Measurements from ENCODE around the gene DLG1. TPM values are rescaled to one million over a fixed set of nuclear protein-coding genes. Genes with fewer than 3 reads are reported as not detected.

DLG1 gene
- total RNA-seq, 1 donor from 2014 or later = 62.1 TPM

DNA sequence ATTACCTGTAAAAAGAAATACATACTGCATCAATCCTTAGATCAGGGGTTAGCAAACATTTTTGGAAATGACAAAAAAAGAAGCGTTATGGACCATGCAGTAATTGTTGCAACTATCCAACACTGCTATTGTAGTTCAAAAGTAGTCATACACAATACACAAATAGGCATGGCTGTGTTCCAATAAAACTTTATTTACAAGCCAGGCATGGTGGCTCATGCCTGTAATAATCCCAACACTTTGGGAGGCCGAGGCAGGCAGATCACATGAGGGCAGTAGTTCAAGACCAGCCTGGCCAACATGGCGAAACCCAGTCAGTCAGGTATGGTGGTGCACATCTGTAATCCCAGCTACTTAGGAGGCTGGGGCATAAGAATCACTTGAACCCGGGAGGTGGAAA, 124.8 kb downstream of the DLG1 start:
- peaks cover 0 to under 1% (median 0%) of the 10 kb centered on the region in 3 donors for H3K4me1 ChIP-seq (ENCODE audit: control insufficient read depth in 3 of 3, insufficient read depth in 3 of 3, low read length in 3 of 3)
- H3K27ac ChIP-seq (ENCODE audit: low read depth, low read length) = no peak overlapping the region
- H3K4me3 ChIP-seq (ENCODE audit: low read length in 3 of 3) = no peak overlapping the region
- H3K36me3 ChIP-seq (ENCODE audit: control insufficient read depth in 3 of 3, insufficient read depth in 3 of 3, low read length in 3 of 3) = no peaks in the 10 kb centered on the region
- H3K9ac ChIP-seq (ENCODE audit: low read depth in 1 of 3, low read length in 3 of 3) = no peak overlapping the region
- no peaks in the 10 kb centered on the region for H3K27me3 ChIP-seq (ENCODE audit: control insufficient read depth in 3 of 3, insufficient read depth in 3 of 3, low read length in 3 of 3)
- H3K9me3 ChIP-seq (ENCODE audit: control insufficient read depth in 3 of 3, low read length in 3 of 3) = no peaks in the 10 kb centered on the region

DNA sequence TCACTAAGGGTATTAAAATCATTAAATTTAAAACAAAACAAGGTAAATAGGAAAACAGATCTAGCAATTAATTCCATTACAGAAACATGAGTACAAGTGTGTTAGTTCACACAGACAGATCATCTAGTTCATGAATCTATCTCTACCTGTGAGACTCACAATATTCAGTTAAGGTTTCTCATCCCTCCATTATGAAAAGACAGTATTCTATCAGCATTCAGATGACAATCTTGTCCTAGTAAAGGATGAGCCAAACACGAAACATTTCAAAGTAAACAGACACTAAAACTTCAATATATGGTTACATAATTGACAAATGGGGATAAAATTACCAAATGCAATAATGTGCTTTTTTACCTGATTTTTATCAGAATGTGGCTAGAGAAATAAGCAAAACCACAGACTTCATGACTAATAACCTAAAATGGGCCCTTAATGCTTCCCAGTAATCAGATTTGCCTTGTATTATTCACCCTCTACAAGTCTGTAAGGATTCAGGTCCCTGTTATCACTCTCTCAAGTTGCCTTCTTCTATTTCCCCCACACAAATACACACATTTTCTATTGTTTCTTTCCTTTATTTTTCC, 126.8 kb downstream of the DLG1 start:
- Histone ChIP-seq H3K27ac (ENCODE audit: low read depth, low read length) (no peak overlapping the region), H3K27me3 (ENCODE audit: control insufficient read depth in 3 of 3, insufficient read depth in 3 of 3, low read length in 3 of 3) (no peaks in the 10 kb centered on the region), H3K4me3 (ENCODE audit: low read length in 3 of 3) (no peak overlapping the region), H3K9ac (ENCODE audit: low read depth in 1 of 3, low read length in 3 of 3) (peak overlapping the region in 1 of 3 donors; percentile 4), H3K4me1 (ENCODE audit: control insufficient read depth in 3 of 3, insufficient read depth in 3 of 3, low read length in 3 of 3) (no peaks in the 10 kb centered on the region), H3K9me3 (ENCODE audit: control insufficient read depth in 3 of 3, low read length in 3 of 3) (no peaks in the 10 kb centered on the region), H3K36me3 (ENCODE audit: control insufficient read depth in 3 of 3, insufficient read depth in 3 of 3, low read length in 3 of 3) (no peaks in the 10 kb centered on the region)

DNA sequence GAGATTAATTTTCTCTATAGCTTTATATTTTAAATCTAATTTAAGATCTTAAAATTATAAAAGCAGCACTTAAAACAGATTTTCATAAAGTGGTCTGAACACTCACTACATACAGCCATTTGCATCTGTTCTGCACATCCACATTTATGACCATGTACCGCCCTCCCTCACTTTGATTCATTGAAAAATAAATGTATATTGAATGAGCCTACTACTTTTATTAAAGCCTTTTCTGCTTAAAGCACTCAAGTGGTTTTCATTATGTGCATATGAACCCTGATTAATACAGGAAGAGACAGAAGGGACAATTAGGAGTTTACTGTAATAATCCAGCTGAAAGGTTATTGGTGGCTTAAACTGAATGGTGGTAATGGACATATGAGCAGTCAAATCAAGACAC, 129.4 kb downstream of the DLG1 start:
- no peak overlapping the region for H3K4me3 ChIP-seq (ENCODE audit: low read length in 3 of 3)
- peaks cover 0 to 2% (median 0%) of the 10 kb centered on the region in 3 donors for H3K36me3 ChIP-seq (ENCODE audit: control insufficient read depth in 3 of 3, insufficient read depth in 3 of 3, low read length in 3 of 3)
- no peak overlapping the region for H3K27ac ChIP-seq (ENCODE audit: low read depth, low read length)
- H3K4me1 ChIP-seq (ENCODE audit: control insufficient read depth in 3 of 3, insufficient read depth in 3 of 3, low read length in 3 of 3) = peaks cover 0 to 3% (median 0%) of the 10 kb centered on the region in 3 donors
- H3K9me3 ChIP-seq (ENCODE audit: control insufficient read depth in 3 of 3, low read length in 3 of 3) = no peaks in the 10 kb centered on the region
- H3K27me3 ChIP-seq (ENCODE audit: control insufficient read depth in 3 of 3, insufficient read depth in 3 of 3, low read length in 3 of 3) = no peaks in the 10 kb centered on the region
- no peak overlapping the region for H3K9ac ChIP-seq (ENCODE audit: low read depth in 1 of 3, low read length in 3 of 3)

DNA sequence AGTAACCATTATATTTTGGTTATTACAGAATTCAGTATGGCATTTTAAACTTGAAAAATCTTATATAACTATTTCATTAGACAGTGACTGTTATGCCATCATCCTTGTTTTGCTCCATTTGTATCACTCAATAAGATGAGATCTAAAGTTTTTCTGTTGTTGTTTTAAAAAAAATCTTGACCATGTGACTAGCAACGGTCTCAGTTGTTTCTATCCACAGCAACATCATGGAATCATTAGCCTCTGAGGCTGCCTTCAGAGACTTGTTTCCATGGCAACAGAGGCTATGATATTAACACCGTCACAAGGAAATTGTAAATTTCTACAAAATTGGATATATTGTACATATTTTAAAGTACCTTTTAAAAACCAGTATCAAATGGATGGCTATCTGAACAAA, 129.8 kb downstream of the DLG1 start:
- Histone ChIP-seq H3K36me3 (ENCODE audit: control insufficient read depth in 3 of 3, insufficient read depth in 3 of 3, low read length in 3 of 3) (peaks cover 0 to 2% (median 0%) of the 10 kb centered on the region in 3 donors), H3K4me3 (ENCODE audit: low read length in 3 of 3) (no peak overlapping the region), H3K27ac (ENCODE audit: low read depth, low read length) (no peak overlapping the region), H3K4me1 (ENCODE audit: control insufficient read depth in 3 of 3, insufficient read depth in 3 of 3, low read length in 3 of 3) (peaks cover 0 to 3% (median 0%) of the 10 kb centered on the region in 3 donors), H3K9ac (ENCODE audit: low read depth in 1 of 3, low read length in 3 of 3) (no peak overlapping the region), H3K9me3 (ENCODE audit: control insufficient read depth in 3 of 3, low read length in 3 of 3) (no peaks in the 10 kb centered on the region), H3K27me3 (ENCODE audit: control insufficient read depth in 3 of 3, insufficient read depth in 3 of 3, low read length in 3 of 3) (no peaks in the 10 kb centered on the region)

DNA sequence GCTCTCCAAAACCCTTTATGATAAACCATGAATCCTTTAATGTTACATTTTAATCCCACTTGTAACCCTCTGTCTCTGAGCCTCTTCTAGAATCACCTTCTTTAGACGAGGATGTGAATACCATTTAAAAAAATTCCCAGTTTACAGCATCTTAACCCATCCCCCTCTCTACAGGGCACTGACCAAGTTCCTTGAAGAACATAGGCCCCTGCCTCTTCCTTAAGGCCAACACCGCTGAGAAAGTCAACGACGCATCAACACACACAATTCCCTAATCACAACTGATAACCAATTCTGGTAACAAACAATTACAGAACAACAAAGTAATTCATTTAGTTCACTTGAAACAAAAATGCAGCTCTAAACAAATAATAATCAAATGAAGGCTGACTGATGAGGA, 130.3 kb downstream of the DLG1 start:
- no peak overlapping the region for H3K27ac ChIP-seq (ENCODE audit: low read depth, low read length)
- H3K27me3 ChIP-seq (ENCODE audit: control insufficient read depth in 3 of 3, insufficient read depth in 3 of 3, low read length in 3 of 3) = no peaks in the 10 kb centered on the region
- peaks cover 0 to 3% (median 0%) of the 10 kb centered on the region in 3 donors for H3K4me1 ChIP-seq (ENCODE audit: control insufficient read depth in 3 of 3, insufficient read depth in 3 of 3, low read length in 3 of 3)
- peaks cover 0 to 2% (median 0%) of the 10 kb centered on the region in 3 donors for H3K36me3 ChIP-seq (ENCODE audit: control insufficient read depth in 3 of 3, insufficient read depth in 3 of 3, low read length in 3 of 3)
- no peak overlapping the region for H3K4me3 ChIP-seq (ENCODE audit: low read length in 3 of 3)
- H3K9me3 ChIP-seq (ENCODE audit: control insufficient read depth in 3 of 3, low read length in 3 of 3) = no peaks in the 10 kb centered on the region
- H3K9ac ChIP-seq (ENCODE audit: low read depth in 1 of 3, low read length in 3 of 3) = no peak overlapping the region

DNA sequence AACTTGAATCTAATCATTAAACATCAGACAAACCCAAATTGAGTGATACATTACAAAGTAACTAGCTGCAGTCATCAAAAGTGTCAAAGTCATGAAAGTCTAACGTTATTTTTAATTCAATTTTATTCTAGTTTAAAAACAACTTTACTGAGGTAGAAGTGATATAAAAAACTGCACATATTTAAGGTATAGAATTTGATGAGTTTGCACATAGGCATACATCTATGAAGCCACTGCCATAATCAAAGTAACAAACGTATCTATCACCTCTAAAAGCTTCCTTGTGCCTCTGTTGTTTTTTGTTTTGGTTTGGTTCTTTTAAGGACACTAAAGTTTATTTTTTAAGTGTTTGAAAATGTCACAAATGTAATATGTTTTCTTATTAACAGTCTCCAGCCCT, 130.9 kb downstream of the DLG1 start:
- no peaks in the 10 kb centered on the region for H3K9me3 ChIP-seq (ENCODE audit: control insufficient read depth in 3 of 3, low read length in 3 of 3)
- H3K4me3 ChIP-seq (ENCODE audit: low read length in 3 of 3) = no peak overlapping the region
- peaks cover 0 to 2% (median 0%) of the 10 kb centered on the region in 3 donors for H3K36me3 ChIP-seq (ENCODE audit: control insufficient read depth in 3 of 3, insufficient read depth in 3 of 3, low read length in 3 of 3)
- peaks cover 0 to 3% (median 0%) of the 10 kb centered on the region in 3 donors for H3K4me1 ChIP-seq (ENCODE audit: control insufficient read depth in 3 of 3, insufficient read depth in 3 of 3, low read length in 3 of 3)
- H3K27ac ChIP-seq (ENCODE audit: low read depth, low read length) = no peak overlapping the region
- no peak overlapping the region for H3K9ac ChIP-seq (ENCODE audit: low read depth in 1 of 3, low read length in 3 of 3)
- H3K27me3 ChIP-seq (ENCODE audit: control insufficient read depth in 3 of 3, insufficient read depth in 3 of 3, low read length in 3 of 3) = no peaks in the 10 kb centered on the region

DNA sequence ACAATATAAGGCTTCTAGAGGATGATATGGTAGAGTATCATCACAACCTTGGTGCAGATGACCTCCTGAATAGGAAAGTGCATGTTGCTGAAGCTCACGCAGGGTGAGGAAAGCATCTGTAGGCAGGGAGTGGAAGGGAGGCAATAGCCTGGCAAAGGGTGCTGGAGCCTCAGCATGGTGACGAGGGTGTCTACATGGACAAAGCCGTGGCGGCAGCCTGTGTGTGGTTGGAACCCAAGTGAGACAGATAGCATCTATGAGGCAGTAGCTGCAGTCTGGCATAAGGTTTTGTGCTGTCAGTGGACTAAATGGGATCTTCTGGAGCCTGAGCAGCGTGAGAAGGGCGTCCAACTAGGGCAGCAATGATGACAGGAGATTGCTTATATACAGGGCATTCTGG, 132.5 kb downstream of the DLG1 start:
- H3K27ac ChIP-seq (ENCODE audit: low read depth, low read length) = no peak overlapping the region
- H3K4me1 ChIP-seq (ENCODE audit: control insufficient read depth in 3 of 3, insufficient read depth in 3 of 3, low read length in 3 of 3) = peaks cover 0 to 3% (median 0%) of the 10 kb centered on the region in 3 donors
- H3K36me3 ChIP-seq (ENCODE audit: control insufficient read depth in 3 of 3, insufficient read depth in 3 of 3, low read length in 3 of 3) = peaks cover 0 to 2% (median 0%) of the 10 kb centered on the region in 3 donors
- H3K27me3 ChIP-seq (ENCODE audit: control insufficient read depth in 3 of 3, insufficient read depth in 3 of 3, low read length in 3 of 3) = no peaks in the 10 kb centered on the region
- no peaks in the 10 kb centered on the region for H3K9me3 ChIP-seq (ENCODE audit: control insufficient read depth in 3 of 3, low read length in 3 of 3)
- H3K9ac ChIP-seq (ENCODE audit: low read depth in 1 of 3, low read length in 3 of 3) = no peak overlapping the region
- H3K4me3 ChIP-seq (ENCODE audit: low read length in 3 of 3) = no peak overlapping the region

DNA sequence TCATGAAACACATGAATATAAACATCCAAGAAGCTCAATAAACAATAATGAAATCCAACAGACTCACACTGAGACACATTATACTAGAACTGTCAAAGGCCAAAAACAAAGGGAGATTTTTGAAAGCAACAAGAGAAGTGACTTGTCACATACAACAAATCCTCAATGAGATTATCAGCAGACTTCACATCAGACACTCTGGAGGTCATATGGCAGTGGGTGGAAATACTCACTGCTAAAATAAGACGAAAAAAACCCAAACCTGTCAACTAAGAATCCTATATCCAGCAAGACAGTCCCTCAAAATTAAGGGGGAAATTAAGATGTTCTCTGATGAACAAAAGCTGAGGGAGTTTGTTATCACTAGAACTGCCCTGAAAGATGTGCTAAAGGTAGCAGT, 143.4 kb downstream of the DLG1 start:
- Histone ChIP-seq H3K4me1 (ENCODE audit: control insufficient read depth in 3 of 3, insufficient read depth in 3 of 3, low read length in 3 of 3) (peaks cover 0 to 11% (median 0%) of the 10 kb centered on the region in 3 donors), H3K9me3 (ENCODE audit: control insufficient read depth in 3 of 3, low read length in 3 of 3) (peaks cover 0 to 4% (median 2%) of the 10 kb centered on the region in 3 donors), H3K9ac (ENCODE audit: low read depth in 1 of 3, low read length in 3 of 3) (no peak overlapping the region), H3K27ac (ENCODE audit: low read depth, low read length) (no peak overlapping the region), H3K4me3 (ENCODE audit: low read length in 3 of 3) (no peak overlapping the region), H3K36me3 (ENCODE audit: control insufficient read depth in 3 of 3, insufficient read depth in 3 of 3, low read length in 3 of 3) (no peaks in the 10 kb centered on the region), H3K27me3 (ENCODE audit: control insufficient read depth in 3 of 3, insufficient read depth in 3 of 3, low read length in 3 of 3) (no peaks in the 10 kb centered on the region)

DNA sequence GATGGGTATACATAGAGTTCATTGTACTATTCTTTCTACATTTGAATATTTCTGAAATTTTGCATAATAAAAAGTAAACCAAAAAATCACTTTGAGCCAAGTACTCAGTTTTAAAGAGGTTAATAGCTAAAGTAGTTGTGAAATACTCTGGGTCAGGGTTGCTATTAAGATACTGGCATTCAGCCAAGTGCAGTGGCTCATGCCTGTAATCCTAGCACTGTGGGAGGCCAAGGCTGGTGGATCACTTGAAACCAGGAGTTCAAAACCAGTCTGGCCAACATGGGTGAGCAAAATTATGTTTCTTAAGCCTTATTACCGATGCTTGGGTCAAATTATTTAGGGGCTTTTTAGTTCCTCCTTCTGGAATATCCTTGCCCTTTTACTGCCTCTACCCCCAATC, 146.8 kb downstream of the DLG1 start:
- no peak overlapping the region for H3K9ac ChIP-seq (ENCODE audit: low read depth in 1 of 3, low read length in 3 of 3)
- no peak overlapping the region for H3K27ac ChIP-seq (ENCODE audit: low read depth, low read length)
- peaks cover 0 to 4% (median 2%) of the 10 kb centered on the region in 3 donors for H3K9me3 ChIP-seq (ENCODE audit: control insufficient read depth in 3 of 3, low read length in 3 of 3)
- H3K4me3 ChIP-seq (ENCODE audit: low read length in 3 of 3) = no peak overlapping the region
- no peaks in the 10 kb centered on the region for H3K27me3 ChIP-seq (ENCODE audit: control insufficient read depth in 3 of 3, insufficient read depth in 3 of 3, low read length in 3 of 3)
- H3K4me1 ChIP-seq (ENCODE audit: control insufficient read depth in 3 of 3, insufficient read depth in 3 of 3, low read length in 3 of 3) = peaks cover 0 to 11% (median 0%) of the 10 kb centered on the region in 3 donors
- no peaks in the 10 kb centered on the region for H3K36me3 ChIP-seq (ENCODE audit: control insufficient read depth in 3 of 3, insufficient read depth in 3 of 3, low read length in 3 of 3)

DNA sequence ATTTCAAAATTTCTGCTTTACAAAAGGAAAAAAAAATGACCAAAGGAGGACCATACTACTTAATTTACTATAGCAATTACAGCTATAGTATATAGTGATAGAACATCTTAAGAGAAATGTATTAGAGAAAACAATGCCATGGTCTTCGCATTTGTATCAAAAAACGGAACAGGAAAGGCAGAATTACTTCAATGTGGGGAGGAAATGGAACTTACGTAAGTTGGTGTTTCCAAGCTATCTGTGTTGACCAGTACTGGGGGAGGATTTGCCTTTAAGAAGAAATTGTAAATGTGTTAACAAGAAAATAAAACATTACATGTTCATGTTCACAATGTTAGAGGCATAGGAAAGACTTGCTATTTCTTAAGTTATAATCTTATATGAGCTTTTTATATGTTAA, 148.9 kb downstream of the DLG1 start:
- Histone ChIP-seq H3K4me1 (ENCODE audit: control insufficient read depth in 3 of 3, insufficient read depth in 3 of 3, low read length in 3 of 3) (peaks cover 0 to 11% (median 0%) of the 10 kb centered on the region in 3 donors), H3K27ac (ENCODE audit: low read depth, low read length) (no peak overlapping the region), H3K9me3 (ENCODE audit: control insufficient read depth in 3 of 3, low read length in 3 of 3) (no peaks in the 10 kb centered on the region), H3K4me3 (ENCODE audit: low read length in 3 of 3) (no peak overlapping the region), H3K36me3 (ENCODE audit: control insufficient read depth in 3 of 3, insufficient read depth in 3 of 3, low read length in 3 of 3) (no peaks in the 10 kb centered on the region), H3K9ac (ENCODE audit: low read depth in 1 of 3, low read length in 3 of 3) (no peak overlapping the region), H3K27me3 (ENCODE audit: control insufficient read depth in 3 of 3, insufficient read depth in 3 of 3, low read length in 3 of 3) (no peaks in the 10 kb centered on the region)
